Cortex of kidney (tissue), 1 donor: ENCODE data around the gene TBXAS1.

Experiments used
- DNase-seq: peaks from one replicate; lab custom pipeline; 2025; lab: John Stamatoyannopoulos, UW

Gene TBXAS1

DNA sequence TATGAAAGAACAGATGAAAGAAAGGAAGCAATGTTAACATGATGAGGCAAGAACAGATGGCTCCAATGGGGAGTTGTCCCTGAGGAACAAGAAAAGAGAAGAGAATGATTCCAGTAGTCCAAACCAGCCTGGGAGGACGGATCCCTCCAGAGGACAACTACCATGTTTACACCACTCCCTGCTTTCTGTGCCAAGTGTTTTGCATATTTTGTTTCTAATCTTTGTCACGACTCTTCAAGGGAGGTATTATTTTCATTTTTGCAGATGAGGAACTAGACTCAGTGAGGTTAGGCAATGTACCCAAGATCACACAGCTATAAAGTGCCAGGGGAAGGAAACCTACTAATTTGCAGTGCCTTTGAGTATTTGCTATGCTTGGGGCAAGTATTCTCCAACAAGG is 117.5 kb downstream of the TBXAS1 start:
- DNase-seq = no peak

DNA sequence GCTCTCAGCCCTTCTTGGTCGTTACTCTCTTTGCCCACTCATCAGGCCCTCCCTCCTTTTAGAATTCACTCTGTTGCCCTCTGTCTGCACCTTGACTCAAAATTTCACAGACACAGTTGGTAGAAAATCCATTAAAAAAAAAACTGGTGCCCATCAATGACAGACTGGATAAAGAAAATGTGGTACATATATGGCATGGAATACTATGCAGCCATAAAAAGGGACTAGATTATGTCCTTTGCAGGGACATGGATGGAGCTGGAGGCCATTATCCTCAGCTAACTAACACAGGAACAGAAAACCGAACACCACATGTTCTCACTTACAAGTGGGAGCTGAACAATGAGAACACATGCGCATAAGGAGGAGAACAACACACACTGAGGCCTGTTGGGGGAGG is 118.0 kb downstream of the TBXAS1 start:
- DNase-seq = no peak

DNA sequence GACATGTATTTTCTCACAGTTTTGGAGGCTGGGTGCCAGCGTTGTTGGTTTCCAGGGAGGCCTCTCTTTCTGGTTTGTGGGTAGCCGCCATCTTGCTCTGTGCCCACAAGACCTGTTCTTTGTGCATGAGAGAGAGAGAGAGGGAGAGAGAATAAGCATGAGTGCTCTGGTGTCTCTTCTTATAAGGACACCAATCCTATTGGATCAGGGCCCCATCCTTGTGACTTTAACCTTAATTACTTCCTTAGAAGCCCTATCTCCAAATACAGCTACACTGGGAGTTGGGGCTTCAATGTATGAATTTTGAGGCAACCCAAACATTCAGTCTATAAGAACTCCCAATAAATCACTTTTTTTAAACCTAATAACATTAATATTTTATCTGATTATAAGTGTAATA is 119.1 kb downstream of the TBXAS1 start:
- DNase-seq = no peak

GRCh38 chr7:139948587-139949335 is 119.7 kb downstream of the TBXAS1 start:
- DNase-seq = no peak

DNA sequence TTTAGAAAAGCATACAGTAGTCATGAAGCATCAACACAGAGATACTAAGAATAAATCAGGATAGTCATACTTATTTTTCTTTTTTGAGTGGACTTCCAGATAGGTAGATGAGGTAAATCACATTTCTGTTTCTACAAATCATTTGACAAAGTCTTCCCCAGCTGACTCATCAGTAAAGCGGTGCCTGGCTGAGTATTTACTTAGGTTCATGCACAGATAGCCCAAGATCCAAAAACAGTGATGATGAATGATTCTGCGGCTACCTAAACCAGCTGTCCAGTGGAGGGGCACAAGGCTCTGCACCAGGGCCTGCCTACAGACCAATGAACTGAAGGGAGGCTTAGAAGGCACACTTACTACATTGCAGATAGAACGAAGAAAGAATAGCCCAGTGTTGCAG is 120.6 kb downstream of the TBXAS1 start:
- no peak for DNase-seq

GRCh38 chr7:139950881-139951525 is 121.9 kb downstream of the TBXAS1 start:
- no peak for DNase-seq

DNA sequence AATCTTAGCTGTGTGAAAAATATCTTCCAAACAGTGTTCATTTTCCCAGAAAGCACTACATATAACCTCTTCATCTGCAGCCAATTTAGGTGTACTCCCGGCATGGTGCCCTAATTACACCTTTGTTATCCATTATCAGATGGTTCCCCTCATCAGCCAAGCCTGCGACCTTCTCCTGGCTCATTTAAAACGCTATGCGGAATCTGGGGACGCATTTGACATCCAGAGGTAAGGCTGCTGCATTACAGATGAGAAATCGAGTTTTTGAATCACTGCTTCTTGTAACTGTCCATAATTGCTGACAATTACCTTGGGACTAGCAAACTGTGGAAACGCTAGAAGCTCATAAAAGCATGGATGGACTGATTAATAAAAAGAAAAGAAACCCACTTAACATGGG is 124.2 kb downstream of the TBXAS1 start:
- no peak for DNase-seq

- DNase-seq = no peak
Observed at GRCh38 chr7:139955109-139955820, 126.2 kb downstream of the TBXAS1 start.

GRCh38 chr7:139958599-139959284 is 129.7 kb downstream of the TBXAS1 start:
- DNase-seq = no peak

GRCh38 chr7:139959285-139959628 is 130.2 kb downstream of the TBXAS1 start:
- no peak for DNase-seq

DNA sequence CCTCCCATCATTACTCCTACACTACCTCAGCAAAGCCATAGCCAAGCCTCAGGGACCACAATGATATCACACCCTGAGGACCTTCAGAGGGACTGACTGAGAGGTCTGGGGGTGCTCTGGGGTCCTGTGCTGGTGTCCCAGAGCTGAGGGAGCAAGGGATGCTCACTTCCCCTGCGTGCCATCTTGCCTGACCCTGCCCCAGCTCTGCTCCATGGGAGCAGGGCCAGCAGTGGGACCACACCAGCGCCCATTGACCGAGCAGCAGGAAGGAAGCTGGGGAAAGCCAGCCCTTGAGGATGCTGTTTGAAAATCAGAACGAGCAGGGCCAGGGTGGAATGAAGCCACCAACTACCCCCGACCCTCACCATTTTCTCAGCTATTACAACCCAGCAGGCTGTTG is 130.7 kb downstream of the TBXAS1 start:
- DNase-seq = no peak

- DNase-seq = no peak
Observed at GRCh38 chr7:139960157-139960556, 131.1 kb downstream of the TBXAS1 start.

- DNase-seq = no peak
Observed at GRCh38 chr7:139965942-139966628, 137.0 kb downstream of the TBXAS1 start.

- DNase-seq = no peak
Observed at GRCh38 chr7:139966949-139967348, 137.9 kb downstream of the TBXAS1 start.

GRCh38 chr7:139968931-139969330 is 139.9 kb downstream of the TBXAS1 start:
- DNase-seq = no peak

- no peak for DNase-seq
Observed at GRCh38 chr7:139972029-139972428, 143.0 kb downstream of the TBXAS1 start.

- no peak for DNase-seq
Observed at GRCh38 chr7:139973101-139974050, 144.3 kb downstream of the TBXAS1 start.

- no peak for DNase-seq
Observed at GRCh38 chr7:139974179-139974811, 145.2 kb downstream of the TBXAS1 start.

GRCh38 chr7:139976055-139976837 is 147.2 kb downstream of the TBXAS1 start:
- no peak for DNase-seq
